Activated CD4-positive, alpha-beta T cell treated with anti-CD3 and anti-CD28 coated beads, Interleukin-2, amount 50 U/mL, for 16 hours (primary cell): ENCODE data around the gene KCNMA1.
A peak's percentile ranks its signal among the peaks of the same experiment; 100 is the strongest.

Source experiments
- DNase-seq: peaks from one replicate; pipeline ENCODE4 v3.0.0-alpha.2; 2020

KCNMA1 gene

DNA sequence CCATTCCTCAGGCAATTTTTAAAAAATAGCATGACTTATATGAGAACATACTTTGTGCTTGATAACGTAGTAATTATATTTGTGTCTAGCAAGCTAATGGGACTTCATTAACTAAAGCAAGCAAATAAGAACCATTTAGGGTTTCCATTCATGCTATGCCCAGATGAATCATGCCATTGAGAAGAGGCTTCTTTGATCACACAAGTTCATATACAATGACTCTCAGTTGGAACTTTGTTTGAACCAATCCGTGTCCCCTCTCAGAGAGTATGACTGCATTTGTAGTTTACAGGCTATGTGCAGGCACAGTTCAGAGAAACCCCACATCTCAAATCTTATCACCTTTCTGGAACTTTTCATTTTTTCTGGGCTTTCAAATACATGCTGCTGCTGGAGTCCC, 614.2 kb downstream of the KCNMA1 start:
- no peak for DNase-seq

DNA sequence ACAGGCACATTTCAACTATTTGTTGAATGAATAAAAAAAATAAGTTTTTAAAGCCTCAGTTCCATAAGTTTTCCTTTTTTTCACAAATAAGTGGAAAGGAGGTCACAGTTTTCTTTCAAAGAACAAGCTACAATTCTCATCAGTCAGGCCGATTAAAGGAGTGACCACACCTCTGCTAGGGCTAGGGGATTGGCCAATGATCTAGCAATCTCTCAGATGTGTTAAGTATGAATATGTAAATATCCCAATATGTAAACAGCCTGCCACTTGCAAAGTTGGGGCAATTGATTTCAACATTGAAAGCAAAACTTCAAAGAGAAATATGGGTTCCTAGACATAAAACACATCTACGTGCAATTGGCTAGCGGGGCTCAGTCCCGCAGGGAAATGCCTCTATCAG, 614.9 kb downstream of the KCNMA1 start:
- DNase-seq: no peak

DNA sequence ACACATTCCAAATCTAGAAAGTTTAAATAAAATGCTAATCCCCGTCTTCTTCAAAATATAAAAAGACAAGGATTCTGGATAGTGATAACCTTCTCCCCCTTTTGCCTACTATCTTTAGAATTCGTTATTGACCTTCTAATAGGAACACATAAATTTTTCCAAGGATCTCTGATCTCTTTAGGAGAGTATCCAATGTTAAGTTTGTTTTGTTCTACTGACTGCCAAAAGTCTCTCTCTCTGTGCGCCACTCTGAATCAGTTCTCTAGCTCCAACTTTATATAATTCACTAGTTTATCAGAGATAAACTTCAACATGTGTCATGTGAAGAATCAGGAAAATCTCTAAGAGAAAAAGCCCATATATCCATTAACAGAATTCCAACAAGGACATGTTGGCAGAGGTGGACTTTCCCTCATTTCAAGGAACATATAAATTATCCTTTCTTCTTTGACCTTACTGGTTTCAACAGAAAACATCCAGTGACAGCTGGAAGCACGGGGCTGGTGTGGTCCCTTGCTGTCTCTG, 615.6 kb downstream of the KCNMA1 start:
- DNase-seq: no peak

DNA sequence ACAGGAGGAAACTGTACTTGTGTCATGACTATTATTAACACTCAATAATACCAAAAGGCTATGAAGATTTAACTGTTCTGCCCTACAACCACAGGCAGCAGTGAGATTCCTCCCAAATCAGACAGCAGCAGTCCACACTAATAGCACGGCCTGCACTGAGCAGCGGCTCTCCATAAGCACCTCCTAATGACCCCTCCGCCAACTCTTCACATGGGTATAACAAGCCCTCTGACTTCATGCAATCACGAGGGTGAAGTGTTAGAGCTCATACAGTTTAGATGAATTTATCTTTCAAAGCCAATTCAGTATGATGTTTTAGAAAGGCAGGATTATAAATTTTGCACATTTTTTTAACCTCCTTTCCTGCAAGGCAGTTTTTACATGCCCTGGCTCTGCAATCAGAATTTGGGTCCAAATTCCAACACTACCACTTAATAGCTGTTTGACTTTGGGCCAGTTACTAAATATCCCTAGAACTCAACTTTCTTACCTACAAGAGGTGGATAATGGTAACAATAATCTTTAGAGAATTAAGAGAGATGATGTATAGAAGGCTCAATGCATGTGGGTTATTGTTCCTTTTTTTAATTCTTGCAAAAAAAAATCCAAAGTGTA, 617.1 kb downstream of the KCNMA1 start:
- DNase-seq: no peak

DNA sequence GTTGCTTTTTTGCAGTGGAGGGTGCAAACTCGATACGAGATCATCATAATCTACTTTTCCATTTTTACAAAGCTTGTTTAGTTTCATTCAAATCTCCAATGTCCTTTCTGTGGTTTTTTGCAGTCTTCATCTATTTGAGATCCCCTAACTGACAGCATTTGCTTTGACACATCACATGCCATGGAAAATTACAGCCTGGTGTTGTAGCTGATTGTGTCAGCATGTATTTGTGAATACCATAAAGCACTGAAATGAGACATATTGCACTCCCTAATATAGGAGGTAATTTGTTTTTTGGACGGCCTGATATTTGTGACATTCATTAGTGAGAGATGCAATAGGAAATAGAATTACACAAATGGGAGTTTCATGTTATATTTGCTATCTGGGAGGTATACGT, 620.8 kb downstream of the KCNMA1 start:
- DNase-seq: no peak

DNA sequence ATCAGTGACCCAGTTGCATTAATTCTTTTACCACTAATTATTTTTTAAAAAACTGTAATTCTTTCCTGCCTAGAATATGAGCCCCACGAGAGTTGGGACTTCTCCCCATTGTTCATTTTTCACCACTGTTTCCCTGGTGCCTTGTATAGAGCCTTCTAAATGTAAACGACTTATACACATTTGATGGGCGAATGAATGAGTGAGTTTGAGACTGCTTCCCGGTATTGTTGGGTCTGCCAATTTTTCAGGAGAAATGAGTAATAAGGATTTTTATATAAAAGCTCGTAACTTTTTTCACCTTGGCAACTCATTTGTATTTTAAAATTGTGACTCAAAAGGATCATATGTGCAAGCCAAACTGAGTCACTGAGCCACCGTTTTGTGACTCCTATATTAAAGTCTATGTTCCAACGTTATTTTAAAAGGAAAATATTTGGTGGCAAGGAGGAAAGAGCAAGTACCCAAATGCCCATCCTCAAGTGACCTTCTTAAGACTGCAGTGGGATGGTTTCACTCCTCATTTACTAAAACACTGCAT, 621.3 kb downstream of the KCNMA1 start:
- no peak for DNase-seq

DNA sequence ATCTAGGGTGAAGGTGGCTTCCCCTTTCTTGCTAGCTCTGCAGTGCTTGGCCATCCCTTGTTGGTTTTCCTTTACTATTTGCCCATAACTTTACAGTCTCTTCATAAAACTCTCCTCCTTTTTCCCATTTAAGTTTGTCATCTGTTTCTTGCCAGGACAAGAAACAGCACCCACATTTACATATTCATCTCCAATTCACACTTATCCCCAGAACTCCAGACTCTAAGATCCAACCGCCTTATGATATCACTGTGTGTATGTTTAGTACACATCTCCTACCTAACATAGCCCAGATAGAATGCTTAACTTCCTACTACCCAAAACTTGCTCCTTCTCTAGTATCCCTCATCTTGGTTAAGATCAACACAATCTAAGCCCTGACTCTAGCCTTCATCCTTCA, 622.2 kb downstream of the KCNMA1 start:
- no peak for DNase-seq

DNA sequence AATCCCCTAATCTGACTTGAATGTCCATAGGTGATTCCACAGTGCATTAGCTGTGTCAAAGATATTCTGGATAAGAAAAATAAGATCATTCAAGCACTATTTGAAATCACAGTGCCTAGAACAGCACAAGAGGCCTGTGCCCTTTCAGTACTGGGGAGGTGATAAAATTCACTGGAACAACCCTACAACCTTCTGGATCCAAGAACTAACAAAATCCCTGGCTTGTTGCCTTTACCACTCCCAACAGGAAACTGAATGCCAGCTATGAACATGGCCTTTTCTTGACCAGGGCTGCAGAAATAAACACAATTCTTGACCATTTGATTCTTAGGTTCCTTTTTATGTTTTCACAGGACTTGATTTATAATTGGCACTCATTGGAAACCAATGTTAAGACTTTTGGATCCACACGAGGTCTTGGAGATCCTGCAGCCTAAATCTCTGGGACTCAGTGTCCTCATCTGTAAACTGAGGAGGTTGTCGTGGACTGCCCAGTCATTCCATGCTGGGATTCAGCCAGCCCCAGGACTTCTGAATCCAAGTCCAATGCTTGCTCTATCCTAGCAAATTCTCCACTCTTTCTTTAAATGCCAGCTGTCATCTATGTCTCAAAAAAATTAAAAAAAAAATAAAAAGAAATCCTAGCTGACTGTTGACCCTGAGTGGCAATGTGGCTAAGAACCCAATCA, 624.7 kb downstream of the KCNMA1 start:
- DNase-seq: no peak

DNA sequence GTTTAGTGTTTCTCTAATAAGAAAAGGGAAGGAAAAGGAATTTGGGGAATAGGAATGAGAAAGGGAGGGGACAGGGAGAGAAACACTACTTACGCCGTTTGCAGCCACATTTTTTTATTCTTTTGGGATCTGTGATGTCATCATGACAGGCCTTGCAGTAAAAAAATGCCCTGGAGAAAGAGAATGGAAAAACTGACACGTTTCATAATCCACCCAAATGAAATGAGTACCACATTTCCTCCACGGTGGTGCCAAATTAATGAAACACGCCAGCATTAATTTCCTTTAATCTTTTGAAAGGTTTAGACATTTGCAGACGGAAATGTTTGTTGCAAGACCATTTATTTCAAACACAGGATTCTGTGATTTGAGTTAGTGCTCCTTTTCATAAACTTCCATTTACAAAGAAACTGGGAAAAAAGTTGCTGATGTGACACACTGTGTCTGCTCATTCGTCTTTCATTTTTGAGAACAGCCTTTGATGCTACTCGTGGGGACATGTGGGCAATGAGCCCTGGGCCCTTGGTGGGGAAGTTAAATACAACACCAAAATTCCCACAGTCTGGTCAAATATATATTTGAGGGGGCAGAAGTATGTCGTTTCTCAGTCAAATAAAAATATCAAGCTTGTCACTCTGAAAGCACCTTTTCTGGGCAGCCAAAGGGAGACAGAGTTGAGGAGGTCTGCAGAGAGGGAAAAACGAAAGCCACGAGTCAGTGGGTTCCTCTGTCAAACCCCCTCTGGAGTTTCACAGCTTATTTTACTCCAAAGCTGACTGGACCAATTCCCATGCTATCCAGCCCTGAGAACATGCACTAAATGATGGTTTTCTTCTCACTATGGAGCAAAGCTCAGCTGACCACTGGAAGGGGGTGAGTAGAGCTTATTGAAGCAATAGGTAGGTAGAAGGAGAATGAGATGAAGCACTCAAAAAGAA, 625.5 kb downstream of the KCNMA1 start:
- no peak for DNase-seq

DNA sequence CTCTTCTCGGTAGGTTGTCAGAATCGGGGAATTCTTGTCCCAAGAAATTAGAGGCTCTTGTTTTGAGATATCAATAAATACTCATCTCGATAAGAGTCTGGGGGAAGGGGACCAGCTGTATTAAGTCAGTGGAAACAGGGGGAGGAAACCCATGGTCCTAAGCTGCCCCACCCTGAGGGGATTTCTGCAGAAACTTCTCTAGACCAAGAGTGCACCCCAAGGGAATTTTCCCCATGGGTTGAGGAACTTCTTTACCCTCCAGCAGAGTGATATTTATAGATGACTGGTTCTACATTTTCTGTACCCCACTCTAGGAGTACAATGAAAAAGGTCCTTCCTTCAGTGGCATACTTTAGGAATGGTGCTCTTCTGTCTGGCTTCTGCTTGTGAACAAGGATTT, 627.2 kb downstream of the KCNMA1 start:
- no peak for DNase-seq

DNA sequence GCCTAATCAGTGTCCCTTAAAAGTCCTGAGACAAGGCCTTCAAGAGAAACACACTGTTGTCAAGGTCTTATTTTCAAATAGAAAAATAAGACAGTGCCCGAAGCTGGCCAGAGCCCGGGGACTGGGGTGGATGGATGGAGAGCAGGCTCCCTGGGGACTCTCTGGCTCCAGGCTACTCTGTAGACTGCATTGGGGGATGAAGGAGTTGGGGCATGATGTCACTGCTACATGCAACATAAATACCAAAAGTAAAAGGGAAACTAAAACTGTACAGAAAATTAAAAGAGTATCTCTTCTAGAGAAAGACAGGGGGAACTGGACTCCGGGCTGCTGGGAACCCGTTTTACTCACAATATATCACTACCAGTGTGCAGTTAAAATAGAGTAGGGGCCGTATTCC, 629.8 kb downstream of the KCNMA1 start:
- no peak for DNase-seq

DNA sequence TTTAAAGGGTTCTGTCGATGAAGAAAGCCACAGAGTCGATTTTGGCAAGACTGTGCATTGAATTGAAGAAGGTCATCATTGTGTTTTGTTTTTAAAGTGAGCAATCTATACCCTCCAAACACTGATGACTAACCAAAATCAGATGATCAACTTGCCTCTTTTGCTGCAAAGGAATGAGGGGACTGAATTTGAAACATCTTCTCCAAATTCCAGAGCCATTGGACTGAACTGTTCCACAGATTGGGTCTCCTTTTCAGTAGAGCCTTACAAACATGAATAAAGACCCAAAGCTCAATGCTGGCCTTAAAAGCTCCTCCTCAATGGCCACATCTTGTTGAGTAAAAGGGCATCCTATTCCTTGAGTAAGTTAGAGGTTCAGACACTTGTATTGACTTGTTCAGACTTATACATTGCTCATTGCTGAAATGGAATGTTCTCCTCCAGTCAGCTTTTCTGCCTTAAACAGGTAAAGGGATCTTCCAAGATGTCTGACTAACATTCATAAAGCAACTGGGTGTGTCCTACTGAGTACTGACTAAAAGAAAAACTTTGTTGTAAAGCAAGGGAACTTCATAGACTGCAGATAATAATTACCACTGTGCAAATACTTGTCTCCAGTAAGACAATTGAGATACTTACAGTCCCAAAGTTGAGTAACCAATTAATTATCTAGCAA, 630.6 kb downstream of the KCNMA1 start:
- DNase-seq: no peak

DNA sequence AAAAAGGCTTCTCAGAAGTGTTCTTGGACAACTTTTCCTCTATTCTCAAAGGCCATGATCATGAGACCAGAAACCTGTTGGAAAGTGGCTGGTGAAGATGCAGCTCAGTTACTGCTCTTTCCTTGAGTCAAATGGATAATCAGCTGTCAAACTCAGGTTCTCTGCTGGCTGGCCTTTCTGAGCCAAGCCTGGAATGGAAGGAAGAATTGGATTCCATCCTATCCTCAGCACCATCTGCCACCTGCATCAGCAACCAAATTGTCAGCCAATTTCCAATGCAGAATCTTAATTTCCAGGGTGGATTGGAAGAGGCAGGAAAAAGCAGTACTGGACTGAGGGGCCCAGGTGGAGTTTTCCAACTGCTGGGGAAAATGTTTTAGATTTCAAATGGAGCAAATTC, 631.7 kb downstream of the KCNMA1 start:
- DNase-seq: no peak

DNA sequence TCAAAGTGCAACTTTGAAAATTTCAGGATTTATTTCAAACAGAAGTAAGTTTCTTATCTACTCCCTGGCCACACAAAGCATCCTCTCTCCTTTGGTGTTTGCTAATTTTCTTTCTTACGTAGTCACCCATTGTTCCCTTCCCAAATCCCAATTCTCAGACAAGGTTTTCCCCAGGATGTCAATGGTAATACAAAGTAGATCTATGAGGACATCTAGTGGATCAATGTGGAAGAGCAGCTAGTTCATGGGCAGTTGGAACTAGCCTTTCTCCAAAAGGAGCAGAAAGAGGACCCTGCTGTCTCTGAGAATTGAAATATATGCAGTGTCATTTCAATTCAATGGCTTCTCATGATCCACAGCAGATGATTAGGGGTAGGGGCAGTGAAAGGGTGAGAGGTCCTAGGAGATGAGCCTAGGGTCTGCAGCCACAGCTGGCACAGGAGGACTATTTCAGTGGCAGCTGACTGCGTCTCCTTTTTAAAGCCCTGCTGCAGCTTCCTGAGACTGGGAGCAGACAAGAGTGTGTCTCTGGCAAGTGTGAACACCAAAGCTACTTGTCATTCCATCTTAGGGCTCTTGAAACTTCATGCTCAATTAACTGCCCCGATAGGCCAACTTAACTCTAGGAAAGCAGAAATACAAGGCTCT, 632.6 kb downstream of the KCNMA1 start:
- DNase-seq: peak; percentile 14

DNA sequence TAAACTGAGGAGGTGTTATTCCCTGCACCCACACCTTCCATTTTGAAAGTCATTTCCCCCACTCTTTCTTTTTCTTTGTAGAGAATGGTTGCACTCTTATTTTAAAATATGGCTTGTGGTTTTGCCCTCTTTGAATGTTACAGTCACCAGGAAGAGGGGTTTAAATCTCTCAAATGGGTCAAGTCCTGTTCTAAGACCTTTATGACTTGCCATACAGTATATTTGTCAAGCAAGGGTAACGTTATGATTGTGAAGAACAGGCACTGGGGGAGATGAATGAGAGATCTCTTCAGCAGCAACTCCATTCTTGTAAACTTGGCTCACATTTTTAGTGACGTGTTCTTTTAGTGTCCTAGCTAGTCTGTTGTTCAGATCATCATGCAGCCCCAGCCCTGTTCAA, 634.7 kb downstream of the KCNMA1 start:
- no peak for DNase-seq

DNA sequence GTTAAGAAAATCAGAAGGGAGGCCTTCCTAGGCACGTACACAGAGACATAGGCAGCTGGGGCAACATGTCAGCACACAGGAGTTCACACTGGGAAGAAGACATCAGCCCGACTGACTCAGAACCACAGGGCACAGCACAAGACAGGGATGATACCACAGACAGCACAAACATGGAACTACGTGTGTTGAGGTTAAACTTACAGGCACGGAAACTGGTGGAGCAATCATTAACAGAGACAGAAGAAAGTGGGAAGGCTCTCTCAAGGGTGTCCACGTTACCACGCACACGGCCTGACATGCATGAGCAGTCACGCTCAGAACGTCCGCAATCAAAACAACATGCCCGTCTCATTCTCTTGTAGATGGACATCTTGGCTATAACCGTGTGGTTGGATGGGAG, 636.4 kb downstream of the KCNMA1 start:
- no peak for DNase-seq

DNA sequence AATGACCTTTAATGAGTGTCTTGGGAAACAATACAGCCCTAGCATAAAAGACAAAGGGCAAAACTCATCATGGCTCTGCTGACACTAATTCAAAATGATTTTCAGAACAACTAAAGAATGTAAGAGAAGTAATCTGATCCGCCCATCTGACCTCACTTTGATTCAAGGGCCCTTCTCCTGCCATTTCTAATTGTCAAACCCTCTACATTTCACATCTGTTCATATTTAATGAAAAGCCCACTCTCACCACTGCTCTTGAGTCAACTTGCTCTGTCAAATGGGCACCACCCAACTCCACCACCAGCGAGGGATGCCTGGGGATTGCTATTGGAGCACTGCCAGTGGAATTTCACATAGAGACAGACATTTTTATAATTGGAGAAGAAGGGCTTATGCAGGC, 639.2 kb downstream of the KCNMA1 start:
- no peak for DNase-seq

DNA sequence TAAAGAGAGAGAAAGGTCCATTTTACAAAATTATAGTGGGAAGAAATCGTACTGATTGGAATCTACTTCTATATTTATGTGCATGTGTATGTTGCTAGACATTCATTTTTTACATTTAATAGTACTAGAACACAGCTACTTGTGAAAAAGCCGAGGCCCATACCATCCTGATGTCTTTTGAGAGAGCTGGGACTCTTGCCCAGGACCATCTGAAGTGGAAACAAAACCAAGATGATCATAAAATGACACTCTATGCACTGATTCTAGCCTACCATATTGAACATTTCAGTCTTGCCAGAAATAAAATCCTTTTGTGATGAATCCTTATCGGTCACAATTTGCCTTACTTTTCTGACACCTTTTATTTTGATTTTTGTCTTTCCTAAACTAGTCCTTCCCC, 640.0 kb downstream of the KCNMA1 start:
- DNase-seq: no peak

DNA sequence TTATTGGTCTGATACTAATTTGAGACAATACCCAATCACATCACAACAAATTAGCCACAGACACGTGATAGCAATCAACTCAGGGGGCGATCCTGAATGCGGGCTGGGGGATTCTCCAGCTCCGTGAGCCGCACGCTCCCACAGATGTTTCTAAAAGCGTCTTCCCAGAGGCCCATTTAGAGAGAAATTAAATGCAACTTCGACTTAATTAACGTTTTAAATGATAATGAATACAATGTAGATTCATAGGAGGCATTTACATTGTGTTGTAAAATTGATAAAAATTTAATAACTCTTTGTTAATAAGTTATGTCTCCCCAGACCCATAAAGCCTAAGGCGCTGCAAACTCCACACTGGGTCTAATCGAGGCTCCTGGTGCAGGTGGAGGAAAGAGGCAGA, 642.6 kb downstream of the KCNMA1 start:
- DNase-seq: no peak

DNA sequence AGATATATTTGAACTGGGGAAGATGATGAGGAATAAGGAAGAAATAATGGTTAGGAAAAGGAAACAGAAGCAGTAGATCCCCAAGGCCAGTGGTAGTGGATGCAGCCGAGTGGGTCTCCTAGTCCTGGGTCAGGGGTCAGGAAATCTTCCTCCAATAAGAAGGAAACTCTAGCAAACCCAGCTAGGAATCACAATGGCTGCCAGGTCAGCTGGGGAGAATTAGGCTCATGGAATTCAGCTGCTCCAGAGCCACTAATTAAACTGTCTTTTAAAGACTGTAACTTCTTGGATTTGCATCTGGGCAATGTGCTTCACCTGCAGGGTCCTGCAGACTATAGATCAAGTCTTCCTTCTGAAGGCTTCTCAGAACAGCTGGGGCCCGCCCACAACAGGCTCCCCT, 644.4 kb downstream of the KCNMA1 start:
- DNase-seq: no peak

DNA sequence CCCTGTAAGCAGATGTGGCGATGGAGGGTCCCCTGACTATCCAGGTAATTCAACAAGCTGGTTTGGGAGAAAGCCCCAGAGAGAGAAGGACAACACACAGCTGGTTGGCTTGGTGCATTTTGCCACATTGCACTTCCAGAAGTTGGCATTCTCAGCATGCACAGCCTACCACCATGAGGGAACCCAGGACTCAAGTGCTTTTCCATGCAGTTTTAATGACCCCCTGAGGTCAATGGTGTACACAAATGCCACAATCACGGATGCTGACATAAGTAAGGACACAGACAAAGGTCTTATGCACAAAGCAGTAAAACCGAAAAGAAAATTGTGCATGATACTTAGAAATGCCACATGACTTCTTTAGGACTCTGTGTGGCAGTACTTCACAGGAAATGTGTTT, 645.1 kb downstream of the KCNMA1 start:
- DNase-seq: no peak

DNA sequence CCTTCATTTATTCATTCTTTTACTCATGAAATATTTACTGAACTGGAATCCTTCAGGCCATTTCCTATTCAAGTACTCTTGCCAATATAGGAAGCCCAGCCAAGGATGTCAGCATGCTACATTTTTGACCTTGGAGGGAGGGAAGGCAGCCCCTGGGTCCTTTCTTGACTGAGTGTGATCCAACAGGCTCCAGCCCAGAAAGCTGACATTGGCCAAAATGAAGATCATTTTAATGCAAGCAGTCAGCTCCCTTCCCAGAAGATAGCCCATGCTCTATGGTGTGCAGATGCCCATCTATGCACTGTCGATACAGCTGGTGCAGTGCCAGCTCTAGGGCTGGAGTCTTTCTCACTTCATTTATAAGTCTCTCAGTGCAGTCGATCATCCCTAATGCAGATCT, 646.0 kb downstream of the KCNMA1 start:
- no peak for DNase-seq
